NCI-H69 (cell line): ENCODE results near the gene HLX.
A peak's percentile ranks its signal among the peaks of the same experiment; 100 is the strongest.

ENCODE experiments used
- DNase-seq: peaks from one replicate; lab custom pipeline; 2025; lab: John Stamatoyannopoulos, UW

HLX gene

DNA sequence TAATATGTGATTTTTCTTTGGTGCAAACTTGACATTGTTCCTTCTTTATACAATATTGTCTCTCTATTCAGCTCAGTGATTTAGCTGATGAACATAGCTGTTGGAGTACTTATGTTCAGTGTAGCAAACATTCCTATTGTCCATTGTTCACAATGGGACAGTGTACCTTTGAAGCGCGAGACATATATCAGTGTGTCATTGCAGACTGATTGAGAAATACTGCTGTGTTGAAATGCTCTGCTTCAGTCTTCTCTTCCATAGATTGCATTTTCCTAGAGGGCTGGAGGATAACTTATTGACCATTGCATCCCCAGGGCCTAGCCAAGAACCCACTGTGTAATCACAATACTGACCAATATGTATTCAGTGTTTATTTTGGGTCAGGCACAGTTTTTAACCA is 46.5 kb downstream of the HLX start:
- DNase-seq, result no peak

DNA sequence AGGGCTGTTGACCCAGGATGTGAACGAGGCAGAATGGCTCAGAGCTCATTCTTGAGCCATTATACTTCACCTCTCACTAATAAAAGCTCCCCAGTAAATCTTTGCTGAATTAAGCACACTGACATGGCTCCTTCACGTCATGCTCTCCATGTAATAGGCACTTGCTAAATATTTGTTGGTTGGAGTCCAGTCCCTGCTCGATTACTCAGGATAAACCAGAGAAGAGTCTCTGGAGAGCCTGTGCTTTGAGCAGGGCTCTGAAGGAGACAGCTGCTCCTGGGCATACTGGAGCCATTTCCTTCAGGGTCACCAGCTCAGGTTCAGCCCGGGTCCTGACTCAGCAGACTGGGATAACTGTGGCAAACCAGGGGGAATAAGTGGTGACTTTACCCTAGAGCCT is 46.9 kb downstream of the HLX start:
- no peak for DNase-seq

DNA sequence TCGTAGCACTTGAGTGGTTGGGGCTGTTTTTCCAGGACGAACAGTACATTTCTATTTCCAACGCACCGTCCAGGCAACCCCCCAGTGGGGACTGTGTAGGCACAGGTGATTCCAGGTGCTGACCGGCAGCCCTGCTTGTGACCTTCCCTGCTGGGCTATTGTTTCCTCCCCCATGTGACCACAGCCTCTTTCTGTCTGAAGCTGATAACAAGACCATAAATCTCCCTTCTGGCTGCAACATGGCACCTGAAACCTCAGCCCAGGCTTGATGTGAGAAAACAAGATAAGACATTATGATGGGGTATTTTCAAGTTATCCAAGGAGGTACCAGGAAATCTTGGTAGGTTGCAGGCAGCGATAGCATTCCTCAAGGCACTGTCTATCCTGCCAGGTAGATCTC is 48.2 kb downstream of the HLX start:
- DNase-seq, result peak; percentile 24

DNA sequence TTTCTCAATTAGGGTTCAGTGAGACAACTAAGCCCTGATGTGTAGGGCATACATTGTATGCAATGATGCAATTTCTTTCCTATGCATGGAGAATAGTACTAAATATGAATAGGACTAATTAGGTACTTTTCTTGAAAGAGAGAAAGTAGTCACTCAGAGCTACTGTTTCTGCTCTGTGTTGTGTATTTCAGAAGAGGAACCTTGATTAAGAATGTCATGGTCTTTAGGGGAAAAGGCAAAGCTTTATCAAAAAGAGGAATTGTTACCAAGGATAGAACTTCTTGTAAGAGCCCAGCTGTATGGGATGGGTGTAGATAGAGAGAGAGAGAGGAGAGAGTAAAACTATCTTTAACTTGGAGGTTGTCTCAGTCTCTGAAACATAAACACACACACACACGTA is 49.1 kb downstream of the HLX start:
- no peak for DNase-seq

DNA sequence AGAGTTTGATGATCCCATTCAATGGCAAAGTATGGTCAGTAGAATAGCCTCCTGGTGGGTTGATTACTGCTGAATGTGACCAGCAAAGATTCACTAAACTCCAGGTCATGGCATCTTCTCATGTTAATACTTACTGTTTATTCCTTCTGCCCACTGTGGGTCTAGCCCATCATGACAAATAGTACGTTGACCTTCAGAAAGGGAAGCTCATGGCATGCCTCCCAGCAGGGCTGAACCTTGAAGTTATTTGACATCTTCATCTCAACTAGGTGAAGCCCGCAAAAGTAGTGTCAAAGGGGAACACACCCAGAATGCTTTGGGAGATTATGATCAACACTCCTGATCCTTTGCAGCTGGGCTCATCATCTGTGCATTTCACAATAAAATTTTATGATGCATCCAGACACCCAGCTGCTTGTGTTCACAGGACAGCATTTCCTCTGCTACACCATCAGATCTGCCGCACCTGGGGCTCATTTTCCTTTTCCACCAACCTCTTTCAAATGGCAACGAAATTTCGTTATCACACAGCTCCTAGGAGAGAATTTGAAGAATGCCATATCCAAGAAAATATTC is 49.6 kb downstream of the HLX start:
- peak; percentile 49 for DNase-seq

DNA sequence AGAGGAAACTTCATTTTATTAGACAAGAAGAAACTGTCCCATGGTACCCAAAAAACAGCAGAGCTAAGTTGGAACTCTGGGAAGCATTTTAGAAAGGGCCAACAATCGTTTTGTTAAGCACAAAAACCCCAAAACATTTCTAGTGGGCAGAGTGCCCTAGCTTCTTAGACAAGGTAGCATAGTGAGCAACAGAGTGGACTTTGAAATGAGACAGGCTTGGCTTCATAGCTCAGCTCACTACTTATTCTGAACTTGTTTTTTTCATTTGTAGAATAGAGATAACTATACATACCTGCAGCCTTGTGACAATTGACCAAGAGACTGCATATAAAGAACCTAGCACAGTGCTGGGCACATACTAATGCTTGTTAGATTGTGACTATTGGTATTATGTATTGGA is 50.1 kb downstream of the HLX start:
- DNase-seq, result no peak
